K562 (cell line): ENCODE measurements around the gene FBL. TPM values are rescaled to one million over a fixed set of nuclear protein-coding genes. Genes with fewer than 3 reads are reported as not detected.

Experiments used
- MXI1 ChIP-seq: IDR thresholded peaks from 2 replicates; pipeline ENCODE4 v1.6.1; 2011; ENCODE audit warnings: low read depth, mild to moderate bottlenecking, improper control_type of control experiment, low read length
- NFYB ChIP-seq: IDR thresholded peaks from 2 replicates; pipeline ENCODE4 v1.6.1; 2011; ENCODE audit warnings: mild to moderate bottlenecking, moderate library complexity; ENCODE audit not compliant: insufficient read length; ENCODE audit errors: extremely low read depth
- ZNF766 ChIP-seq: fragments of 200-800 bp; sonication (Bioruptor generic); conservative IDR thresholded peaks from 2 replicates; pipeline ENCODE4 v1.6.1; 2016; ENCODE audit warnings: missing genetic modification characterization, missing compliant biosample characterization
- polyA plus RNA-seq, 8 experiments: library from polyadenylated mRNA; depleted of rRNA in 4 of 8; stranded (reverse) in 5 of 8; unstranded in 3 of 8; fragments of >200 nt; fragmentation: Nextera tagmentation in 2 of 8; fragmentation: Illumina TruSeq in 1 of 8; extraction: Ambion mirVana in 2 of 8; extraction: Trizol in 1 of 8; gene quantifications; 2 replicates each; pipeline versions ENCODE4 v1.2.1 to v1.2.3, GENCODE V29; 2011 to 2014; ENCODE audit warnings: inconsistent platforms in 1 of 8, missing spikeins in 1 of 8
- total RNA-seq, 7 experiments: library from RNA; depleted of rRNA in 6 of 7; stranded (reverse); fragments of >200 nt in 6 of 7; fragmentation: Illumina TruSeq in 2 of 7; extraction: Trizol in 2 of 7; gene quantifications; 2 replicates each; pipeline versions ENCODE4 v1.2.1 to v1.2.3, GENCODE V29; 2011 to 2021; ENCODE audit warnings: low replicate concordance in 1 of 7
- TF ChIP-seq, protein P1 (sequence below): fragments of 250-450 bp; sonication (Bioruptor Pico); IDR thresholded peaks from 2 replicates; pipeline ENCODE4 v1.4.0; 2020
- TF ChIP-seq, protein P2 (sequence below): sonication (generic); formaldehyde crosslinking; IDR thresholded peaks from 2 replicates; pipeline ENCODE4 v1.8.0; 2022; ENCODE audit warnings: mild to moderate bottlenecking, missing genetic modification reagents

FBL gene
- total and polyA plus RNA-seq, 9 of the 15 experiments (the other 6 are each of a cell fraction or from before 2014, with no cell fraction given): 201 to 1,696 (median 696) TPM

DNA sequence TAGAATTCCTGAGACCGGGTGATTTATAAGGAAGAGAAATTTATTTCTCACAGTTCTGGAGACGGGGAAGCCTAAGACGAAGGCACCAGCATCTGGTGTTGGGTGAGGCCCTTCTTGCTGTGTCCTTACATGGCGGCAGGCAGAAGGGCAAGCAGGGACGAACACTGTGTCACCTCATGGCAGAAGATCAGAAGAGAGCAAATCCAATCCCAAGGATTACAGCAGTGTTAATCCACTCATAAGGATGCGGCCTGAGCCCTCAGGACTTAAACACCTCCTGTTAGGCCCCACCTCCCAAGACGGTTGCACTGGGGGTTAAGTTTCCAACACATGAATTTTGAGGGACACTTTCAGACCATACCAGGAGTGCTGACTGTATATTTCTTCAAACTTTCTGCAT is 6.7 kb upstream of the FBL start (continued):
- TF ChIP-seq MXI1 (no peak), ZNF766 (CRISPR knock-in tag) (no peak), NFYB (no peak)
- TF ChIP-seq, protein P1, sequence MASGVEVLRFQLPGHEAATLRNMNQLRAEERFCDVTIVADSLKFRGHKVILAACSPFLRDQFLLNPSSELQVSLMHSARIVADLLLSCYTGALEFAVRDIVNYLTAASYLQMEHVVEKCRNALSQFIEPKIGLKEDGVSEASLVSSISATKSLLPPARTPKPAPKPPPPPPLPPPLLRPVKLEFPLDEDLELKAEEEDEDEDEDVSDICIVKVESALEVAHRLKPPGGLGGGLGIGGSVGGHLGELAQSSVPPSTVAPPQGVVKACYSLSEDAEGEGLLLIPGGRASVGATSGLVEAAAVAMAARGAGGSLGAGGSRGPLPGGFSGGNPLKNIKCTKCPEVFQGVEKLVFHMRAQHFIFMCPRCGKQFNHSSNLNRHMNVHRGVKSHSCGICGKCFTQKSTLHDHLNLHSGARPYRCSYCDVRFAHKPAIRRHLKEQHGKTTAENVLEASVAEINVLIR: no peak
- TF ChIP-seq, protein P2, sequence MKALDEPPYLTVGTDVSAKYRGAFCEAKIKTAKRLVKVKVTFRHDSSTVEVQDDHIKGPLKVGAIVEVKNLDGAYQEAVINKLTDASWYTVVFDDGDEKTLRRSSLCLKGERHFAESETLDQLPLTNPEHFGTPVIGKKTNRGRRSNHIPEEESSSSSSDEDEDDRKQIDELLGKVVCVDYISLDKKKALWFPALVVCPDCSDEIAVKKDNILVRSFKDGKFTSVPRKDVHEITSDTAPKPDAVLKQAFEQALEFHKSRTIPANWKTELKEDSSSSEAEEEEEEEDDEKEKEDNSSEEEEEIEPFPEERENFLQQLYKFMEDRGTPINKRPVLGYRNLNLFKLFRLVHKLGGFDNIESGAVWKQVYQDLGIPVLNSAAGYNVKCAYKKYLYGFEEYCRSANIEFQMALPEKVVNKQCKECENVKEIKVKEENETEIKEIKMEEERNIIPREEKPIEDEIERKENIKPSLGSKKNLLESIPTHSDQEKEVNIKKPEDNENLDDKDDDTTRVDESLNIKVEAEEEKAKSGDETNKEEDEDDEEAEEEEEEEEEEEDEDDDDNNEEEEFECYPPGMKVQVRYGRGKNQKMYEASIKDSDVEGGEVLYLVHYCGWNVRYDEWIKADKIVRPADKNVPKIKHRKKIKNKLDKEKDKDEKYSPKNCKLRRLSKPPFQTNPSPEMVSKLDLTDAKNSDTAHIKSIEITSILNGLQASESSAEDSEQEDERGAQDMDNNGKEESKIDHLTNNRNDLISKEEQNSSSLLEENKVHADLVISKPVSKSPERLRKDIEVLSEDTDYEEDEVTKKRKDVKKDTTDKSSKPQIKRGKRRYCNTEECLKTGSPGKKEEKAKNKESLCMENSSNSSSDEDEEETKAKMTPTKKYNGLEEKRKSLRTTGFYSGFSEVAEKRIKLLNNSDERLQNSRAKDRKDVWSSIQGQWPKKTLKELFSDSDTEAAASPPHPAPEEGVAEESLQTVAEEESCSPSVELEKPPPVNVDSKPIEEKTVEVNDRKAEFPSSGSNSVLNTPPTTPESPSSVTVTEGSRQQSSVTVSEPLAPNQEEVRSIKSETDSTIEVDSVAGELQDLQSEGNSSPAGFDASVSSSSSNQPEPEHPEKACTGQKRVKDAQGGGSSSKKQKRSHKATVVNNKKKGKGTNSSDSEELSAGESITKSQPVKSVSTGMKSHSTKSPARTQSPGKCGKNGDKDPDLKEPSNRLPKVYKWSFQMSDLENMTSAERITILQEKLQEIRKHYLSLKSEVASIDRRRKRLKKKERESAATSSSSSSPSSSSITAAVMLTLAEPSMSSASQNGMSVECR (CRISPR knock-in tag): no peak
